NCI-H748 (cell line): Measurements from ENCODE around the gene CNTN4.
"Not testable (repeated sequence)": the region's sequence is repeated elsewhere in the genome, so short reads cannot be mapped to it uniquely, and the experiment has no call there.

Experiments used
- DNase-seq: peaks from one replicate; lab custom pipeline; 2025; ENCODE audit not compliant: unreplicated experiment; lab: John Stamatoyannopoulos, UW

The CNTN4 gene

DNA sequence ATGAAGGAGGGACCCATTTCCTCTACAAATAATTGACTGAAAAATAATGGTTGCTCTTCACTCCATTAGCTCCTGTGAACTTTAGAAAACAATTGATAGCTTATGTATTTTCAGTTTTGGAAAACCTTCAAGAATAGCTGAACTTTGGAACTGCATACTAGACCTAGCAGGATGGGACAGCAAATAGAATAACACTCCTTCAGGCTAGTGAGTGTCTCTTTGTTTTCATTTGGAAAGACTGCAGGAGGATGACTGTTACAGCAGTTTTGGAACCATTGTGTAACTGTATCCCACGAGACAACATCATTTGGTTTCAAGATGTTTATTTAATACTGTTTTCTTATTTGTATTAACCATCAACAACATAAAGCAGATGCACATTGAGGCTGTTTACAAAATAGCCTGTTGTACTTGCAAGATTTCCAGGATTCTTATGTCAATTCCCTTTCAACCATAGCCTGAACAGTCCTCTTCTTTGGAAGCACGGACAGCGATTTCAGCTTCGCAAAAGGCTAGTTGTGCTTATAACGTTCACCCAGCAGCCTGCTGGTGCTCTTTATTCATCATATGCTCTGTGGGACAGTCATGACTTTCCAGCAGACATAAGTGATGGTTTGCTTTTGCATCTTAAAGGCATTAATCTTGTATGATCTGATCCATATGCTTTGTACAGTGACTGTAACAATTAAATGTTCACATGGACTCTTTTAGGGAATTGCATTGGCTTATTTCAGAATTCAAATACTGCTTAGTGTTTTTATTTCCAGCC is 676.0 kb downstream of the CNTN4 start:
- DNase-seq, result no peak

DNA sequence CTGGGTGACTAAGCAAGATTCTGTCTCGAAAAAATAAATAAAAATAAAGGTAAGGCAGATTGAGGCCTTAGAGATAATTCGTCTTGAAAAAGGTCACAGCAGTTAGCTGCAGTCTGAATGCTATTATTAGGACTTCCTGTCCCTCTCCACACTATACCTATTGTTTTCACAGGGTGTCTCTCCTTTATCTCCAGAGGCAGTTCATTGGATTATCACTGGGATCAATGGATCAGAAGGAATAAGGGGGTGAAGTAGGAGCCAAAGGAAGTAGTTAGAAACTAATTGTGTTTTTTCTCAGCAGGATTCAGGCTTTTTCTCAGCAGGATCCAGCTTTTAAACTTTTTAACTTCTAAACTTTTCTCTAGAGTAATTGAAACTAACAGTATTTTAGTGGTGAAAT is 684.6 kb downstream of the CNTN4 start:
- no peak for DNase-seq

GRCh38 chr3:2784627-2785026 is 686.0 kb downstream of the CNTN4 start:
- DNase-seq, result no peak

GRCh38 chr3:2790266-2790815 is 691.7 kb downstream of the CNTN4 start:
- no peak for DNase-seq

DNA sequence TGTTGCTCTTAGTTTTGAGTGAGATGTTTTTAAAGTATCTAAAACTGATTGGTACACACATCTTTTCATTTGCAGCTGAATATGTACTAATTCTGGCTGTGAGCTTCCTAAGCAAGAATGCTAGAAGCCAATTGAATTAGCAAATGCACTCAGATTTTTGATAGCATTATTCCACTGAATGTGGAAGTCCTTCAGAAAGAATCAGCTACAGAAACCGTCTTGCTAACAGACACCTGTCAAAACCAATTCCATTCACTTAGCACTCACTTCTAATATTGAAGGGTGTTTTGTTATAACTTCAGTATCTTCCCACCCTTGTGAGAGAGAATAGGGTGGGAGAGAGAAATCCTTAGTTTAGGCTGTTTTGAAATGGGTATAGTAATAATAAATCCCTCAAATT is 693.8 kb downstream of the CNTN4 start:
- DNase-seq, result no peak

DNA sequence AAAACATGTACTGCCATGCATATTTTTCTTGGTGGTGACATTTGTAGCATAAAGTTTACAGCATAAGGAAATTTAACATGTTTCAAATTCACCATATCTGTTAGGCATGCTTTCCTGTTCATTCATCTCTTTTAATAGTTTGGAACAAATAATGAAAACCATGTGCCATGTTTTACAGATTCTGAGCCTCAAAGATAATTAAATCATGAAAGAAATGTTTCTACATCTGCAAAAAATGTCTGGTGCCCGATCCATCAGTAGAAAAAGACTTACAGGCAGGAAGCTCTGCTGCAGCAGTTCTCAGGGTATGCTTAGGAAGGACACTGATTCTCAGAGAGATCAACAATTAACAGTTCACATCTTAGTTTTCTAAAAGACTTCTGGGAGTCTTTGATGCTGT is 695.3 kb downstream of the CNTN4 start:
- DNase-seq, result no peak

DNA sequence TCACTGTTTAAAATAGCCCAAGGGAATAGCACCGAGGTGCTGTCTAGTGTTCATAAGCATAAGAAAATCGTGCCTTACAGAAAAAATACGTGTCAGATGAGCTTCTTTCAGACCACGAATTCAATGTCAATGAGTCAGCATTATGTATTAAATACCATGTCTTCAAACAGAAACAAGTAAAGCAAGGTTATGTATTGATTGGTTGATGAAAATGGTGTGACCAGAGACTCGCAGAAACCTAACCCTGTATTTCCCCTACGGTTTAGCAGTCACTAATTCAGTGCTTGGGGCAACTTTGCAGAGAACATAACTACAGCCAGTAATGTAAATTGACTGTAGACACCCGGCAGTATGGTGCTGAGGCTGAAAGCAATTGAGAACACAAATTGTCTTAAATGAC is 703.8 kb downstream of the CNTN4 start:
- DNase-seq, result no peak

DNA sequence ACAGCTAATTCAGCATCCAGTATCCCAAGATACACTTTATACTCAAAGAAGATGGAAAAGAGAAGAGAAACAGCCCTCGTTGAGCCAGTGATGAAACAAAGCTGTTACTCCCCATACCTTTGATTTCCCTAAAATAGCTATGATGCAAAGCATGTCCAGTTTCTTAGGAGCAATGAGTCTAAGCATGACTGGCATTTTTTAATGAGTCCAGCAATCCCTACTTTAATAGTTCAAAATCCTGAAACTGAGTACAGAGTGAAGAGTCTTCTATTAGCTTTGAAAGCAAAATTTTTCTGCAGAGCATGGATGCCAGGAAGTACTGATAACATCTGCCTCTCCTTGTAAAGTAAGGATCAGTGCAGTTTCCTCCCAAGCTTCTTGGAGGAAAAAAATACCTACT is 708.8 kb downstream of the CNTN4 start:
- DNase-seq, result no peak

DNA sequence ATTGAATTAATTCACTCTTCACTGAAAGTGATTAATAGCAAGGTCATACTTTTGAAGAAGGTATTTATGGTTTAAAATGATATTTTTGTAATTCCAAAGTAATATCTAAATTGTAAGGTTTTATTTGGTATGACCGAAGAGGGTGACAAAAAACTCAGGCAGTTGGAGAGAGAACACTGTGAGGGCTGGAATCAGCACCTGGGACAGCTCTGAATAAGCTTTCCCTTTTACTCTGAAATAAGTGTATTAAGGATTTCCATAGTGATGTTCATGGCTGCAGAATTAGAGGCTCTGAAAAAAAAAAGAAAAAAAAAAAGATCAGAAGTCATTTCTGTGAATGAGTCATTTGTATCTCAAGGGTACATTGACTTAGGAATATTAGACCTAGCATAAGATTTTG is 712.1 kb downstream of the CNTN4 start:
- no peak for DNase-seq

- DNase-seq, result no peak
Measured at GRCh38 chr3:2819571-2819970, 720.9 kb downstream of the CNTN4 start.

DNA sequence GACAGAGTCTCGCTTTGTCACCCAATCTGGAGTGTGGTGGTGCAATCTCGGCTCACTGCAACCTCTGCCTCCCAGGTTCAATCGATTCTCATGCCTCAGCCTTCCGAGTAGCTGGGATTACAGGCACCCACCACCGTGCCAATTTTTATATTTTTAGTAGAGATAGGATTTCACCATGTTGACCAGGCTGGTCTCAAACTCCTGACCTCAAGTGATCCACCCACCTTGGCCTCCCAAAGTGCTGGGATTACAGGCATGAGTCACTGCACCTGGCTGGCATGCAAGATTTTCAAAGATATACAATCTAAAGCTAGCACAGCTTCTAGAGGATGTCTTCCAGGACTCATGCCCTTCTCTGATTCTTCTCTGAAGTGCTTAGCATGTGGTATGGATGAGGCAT is 722.3 kb downstream of the CNTN4 start:
- DNase-seq, result not testable (repeated sequence)

DNA sequence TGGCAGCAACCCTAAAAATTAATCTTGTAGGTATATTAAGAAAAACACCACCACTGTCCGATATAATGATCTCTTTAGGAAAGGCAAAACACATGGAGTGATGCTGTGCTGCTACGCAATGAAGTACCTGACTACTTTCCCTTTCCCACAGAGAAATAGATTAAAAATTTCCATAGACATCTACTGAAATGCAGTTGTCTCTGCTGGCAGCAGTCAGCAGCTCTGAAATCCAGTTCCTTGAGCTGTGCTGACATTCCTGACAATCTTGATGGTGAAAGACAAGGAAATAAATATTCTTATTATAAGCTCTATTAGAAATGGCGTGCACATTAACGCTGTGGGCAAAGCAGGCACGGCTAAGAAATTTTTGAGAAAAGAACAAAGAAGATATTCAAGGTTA is 723.9 kb downstream of the CNTN4 start:
- DNase-seq, result no peak

DNA sequence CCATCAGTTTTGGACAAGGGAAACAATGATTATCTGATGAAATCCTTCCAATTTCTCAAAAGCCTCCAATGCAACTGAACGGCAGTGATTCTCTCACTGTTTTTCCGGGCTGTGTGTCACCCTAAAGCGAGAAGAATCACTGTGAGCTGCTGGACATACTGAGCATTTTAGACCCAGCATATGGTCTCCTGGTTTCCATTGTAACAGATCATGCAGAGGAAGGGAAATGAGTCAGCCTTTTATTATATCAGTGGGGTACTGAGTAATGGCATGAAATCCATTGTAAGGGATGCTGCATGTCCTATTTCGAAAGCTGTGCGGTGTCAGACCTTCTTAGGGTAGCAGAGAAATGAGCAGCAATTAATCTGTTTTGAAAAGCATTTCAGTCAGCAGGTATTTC is 724.4 kb downstream of the CNTN4 start:
- no peak for DNase-seq

GRCh38 chr3:2823437-2824211 is 725.0 kb downstream of the CNTN4 start:
- DNase-seq, result no peak

DNA sequence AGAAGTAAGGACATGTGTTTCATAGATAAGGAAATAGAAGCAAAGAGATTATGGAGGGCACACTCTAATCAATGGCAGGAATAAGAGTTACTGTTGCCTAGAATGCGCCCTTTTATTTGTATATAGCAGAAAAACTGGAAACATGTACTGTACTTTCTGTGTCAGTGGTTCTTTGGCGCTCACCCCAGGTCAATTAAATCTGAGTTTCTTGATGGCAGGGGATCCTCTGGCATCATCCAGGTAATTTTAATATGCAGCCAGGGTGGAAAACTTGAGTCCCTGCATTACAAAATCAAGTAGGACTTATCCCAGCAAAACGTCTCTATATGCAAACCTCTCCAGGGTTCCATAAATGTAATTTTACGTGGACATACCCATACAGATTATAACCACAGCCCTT is 727.4 kb downstream of the CNTN4 start:
- no peak for DNase-seq

GRCh38 chr3:2826453-2826852 is 727.8 kb downstream of the CNTN4 start:
- no peak for DNase-seq

GRCh38 chr3:2837239-2837638 is 738.6 kb downstream of the CNTN4 start:
- DNase-seq, result no peak

DNA sequence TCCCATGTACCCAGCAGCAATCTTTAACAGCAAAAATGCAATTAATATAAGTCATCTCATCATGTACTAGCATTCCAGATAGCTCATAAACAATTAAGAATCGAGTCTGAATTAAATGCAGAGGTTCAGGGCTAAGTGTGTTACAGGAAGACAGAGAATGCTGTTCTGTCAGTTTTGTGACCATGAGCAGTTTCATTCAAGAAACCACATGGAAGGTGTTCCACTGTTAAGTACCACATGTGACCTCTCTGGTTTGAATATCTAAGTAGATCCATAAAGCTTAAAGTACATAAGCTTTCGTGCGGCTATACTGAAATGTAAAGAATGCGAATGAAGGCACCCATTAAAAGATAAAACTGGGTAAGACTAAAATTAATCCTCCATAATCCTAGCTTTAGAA is 739.2 kb downstream of the CNTN4 start:
- no peak for DNase-seq

DNA sequence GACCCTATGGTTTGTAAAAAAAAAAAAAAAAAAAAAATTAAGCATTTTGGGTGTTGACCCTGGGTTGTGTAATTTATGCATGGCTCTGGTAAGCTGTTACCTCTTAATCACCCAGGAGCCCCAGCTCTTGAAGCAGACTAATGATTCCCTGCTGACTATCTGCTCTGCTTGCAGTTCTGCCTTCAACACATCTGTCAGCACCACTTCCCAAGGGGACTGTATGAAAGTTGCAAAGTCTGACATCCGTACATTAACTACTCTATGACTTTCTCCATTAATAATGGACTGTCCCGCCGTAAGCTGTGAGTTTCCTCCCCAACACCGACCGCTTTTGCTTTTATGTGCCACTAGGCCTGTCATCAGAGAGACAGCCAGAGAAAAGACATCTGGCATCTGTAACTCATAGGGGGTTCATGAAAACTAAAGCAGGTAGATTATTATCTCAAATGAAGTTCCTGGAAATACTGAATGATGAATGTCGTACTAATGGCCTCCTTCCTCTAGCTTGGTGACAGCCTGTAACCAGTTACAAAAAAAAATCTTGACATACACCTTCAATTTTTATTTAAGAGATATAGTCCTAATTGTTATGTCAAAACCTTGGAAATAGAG is 740.0 kb downstream of the CNTN4 start:
- DNase-seq, result no peak

GRCh38 chr3:2839876-2840275 is 741.2 kb downstream of the CNTN4 start:
- DNase-seq, result no peak

DNA sequence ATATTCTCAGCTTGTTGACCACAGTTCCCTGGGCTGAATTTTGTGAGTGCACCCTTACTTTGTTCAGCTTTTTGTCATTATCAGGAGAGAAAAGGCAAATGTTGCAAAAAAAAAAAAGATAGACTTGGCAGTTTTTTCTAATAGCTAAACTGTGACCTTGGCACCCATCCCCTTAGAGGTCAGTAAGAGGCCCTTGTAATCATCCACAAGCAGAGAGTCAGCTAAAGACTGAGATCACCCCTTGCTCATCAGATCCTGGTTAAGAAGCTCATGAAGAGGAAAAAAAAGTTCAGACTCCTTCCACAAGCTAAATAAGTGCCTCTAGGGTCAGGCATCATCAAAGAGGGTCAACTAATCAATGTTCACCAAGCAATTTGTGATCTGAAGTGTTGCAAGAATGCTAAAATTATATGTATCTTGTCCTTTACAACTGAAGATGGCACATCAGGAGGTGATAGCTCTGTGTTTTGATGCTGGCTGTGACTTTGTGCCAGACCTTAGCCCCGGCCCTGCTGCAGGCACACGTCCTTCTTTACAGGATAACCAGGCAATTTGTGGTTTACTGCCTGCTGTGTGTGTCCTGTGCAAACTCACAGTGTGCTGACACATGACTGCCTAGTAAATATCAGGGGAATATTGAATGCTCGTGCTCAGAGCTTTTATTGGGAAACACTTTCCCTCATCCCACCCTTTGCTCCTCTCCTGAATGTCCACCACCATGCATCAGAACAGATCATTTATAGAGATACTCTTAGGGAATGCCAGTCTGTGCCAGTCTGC is 748.6 kb downstream of the CNTN4 start:
- DNase-seq, result no peak
